GM10248 (cell line): Measurements from ENCODE around the gene XRCC4.
"Not testable (repeated sequence)": the region's sequence is repeated elsewhere in the genome, so short reads cannot be mapped to it uniquely, and the experiment has no call there.

Source experiments
- CTCF ChIA-PET: fragments of 300-600 bp; sonication (Branson Sonifier 250); formaldehyde crosslinking; extraction: SDS; loops from one replicate; lab custom pipeline; 2021; ENCODE audit warnings: antibody characterized with exemption; lab: Yijun Ruan, JAX
- POLR2A ChIA-PET: fragments of 350-650 bp; sonication (Branson Sonifier 250); formaldehyde crosslinking; extraction: SDS; loops from one replicate; lab custom pipeline; 2020; ENCODE audit warnings: antibody characterized with exemption; lab: Yijun Ruan, JAX
- DNase-seq: peaks from one replicate; pipeline ENCODE4 v3.0.0; 2012; ENCODE audit errors: extremely low spot score
- CTCF ChIP-seq: IDR thresholded peaks from 2 replicates; pipeline ENCODE4 v1.5.1; 2012; ENCODE audit warnings: mild to moderate bottlenecking, low read depth; ENCODE audit errors: extremely low read depth, missing control alignments, control extremely low read depth

XRCC4 gene

DNA sequence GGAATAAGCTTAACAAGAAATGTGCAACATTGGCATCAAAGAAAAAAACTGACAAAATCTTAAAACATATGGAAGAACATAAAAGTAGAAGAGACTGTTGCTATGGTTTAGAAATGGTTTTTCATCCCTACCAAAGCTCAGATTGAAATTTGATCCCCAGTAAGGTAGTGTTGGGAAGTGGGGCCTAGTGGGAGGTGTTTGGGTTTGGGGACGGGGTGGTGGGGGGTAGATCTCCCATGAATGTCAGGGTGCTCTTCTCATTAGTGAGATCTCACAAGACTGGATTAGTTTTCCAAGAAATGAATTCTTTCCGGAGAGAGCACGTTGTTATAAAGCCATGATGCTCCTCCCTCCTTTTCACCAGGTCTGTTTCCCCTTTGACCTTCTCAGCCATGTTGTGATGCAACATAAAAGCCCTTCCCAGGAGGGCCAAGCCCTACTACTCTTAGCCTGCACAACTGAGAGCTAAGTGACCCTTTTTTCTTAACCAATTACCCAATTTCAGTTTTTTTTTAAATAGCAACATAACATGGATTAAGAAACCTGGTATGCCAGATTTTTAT lies 10.7 kb upstream of the XRCC4 start:
- ChIA-PET CTCF (interaction anchor here (1.0 kb wide), 1 partner anchor 10 kb away, joined by 3 read pairs; no protein-coding TSS in a partner anchor), POLR2A (interaction anchor here (0.7 kb wide), 1 partner anchor 533 kb away, joined by 7 read pairs; no protein-coding TSS in a partner anchor)
- no peak for DNase-seq
- TF ChIP-seq CTCF: no peak

DNA sequence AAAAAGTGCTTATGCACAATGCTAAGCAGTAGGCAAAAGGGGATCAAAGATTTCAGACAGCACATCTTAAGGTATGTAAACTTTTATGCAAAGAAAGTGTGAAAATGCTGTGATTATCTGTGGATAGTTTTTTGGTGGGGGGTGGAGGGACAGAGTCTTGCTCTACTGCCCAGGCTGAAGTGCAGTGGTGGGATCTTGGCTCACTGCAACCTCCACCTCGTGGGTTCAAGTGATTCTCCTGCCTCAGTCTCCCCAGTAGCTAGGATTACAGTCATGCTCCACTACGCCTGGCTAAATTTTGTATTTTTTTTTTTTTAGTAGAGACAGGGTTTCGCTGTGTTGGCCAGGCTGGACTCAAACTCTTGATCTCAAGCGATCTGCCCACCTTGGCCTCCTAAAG lies 10.0 kb upstream of the XRCC4 start:
- CTCF ChIA-PET, POLR2A ChIA-PET: not testable (repeated sequence)

DNA sequence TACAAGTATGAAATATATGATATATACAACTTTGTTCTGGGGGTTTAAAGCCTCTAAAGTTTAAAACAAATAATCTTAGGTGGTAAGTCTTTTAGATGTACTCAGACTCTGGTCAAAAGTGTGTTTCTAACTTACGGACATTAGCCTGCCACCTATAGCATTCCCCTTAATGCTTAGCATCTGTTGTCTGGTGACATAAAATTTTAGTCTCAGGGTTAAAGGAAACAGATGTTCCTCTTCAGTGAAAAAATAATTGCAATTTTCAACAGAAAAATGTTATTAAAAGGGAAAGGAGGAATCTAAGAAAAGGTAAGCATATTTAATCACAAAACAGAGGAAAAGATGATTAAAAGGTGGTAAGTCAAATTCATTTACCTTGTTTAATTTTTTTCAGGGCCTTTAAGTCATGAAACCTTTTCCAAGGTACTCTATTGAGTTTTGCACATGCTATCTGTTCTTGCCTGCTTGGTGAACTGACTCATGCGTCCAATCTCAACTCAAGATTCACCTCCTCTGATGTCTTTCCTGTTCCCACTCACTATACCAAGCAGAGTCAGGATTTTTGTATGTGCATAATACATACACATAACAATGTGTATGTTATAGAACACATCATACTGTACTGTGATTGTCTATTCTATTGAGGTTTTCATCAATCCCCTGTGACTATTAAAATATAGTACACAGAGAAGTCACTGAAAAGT lies 8.1 kb upstream of the XRCC4 start:
- DNase-seq: no peak
- POLR2A ChIA-PET: no interaction called here
- CTCF ChIA-PET: no interaction called here
- TF ChIP-seq CTCF: no peak

More for the DNA sequence above, 10.0 kb upstream of the XRCC4 start:
- not testable (repeated sequence) for DNase-seq

DNA sequence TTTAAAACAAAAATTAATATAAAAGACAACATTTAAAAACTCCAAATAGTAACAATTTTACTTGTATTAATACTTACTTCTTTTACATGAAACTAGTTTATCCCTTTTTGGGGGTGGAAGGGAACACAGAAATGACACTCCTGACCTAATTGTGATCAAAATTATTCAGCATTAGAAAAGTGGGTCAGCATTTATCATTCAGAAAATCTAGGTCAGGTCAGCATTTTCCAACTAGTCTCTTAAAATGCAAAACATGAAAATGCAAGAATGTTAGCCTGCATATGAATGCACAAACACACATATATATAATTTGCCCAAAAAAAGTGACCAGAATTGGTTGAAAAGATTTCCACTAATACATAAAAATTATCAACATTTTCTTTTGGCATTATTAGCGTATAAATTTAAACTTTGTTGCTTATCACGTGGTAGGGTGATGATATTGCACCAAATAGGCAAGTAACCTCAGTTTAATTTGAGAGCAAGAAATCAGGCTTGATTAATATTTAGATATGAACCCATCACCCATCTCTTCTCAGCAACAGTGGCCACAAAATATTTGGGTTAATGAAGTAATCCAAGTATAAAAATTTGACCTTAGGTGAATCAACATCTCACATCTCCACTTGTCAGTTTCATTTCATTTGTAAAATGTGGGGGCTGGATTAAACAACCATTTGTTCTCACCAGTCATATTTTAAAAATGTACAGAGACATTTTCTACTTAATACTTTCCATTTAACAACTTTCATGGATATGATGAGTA lies 5.9 kb upstream of the XRCC4 start:
- no peak for TF ChIP-seq CTCF
- POLR2A ChIA-PET: no interaction called here
- DNase-seq: no peak
- CTCF ChIA-PET: no interaction called here

DNA sequence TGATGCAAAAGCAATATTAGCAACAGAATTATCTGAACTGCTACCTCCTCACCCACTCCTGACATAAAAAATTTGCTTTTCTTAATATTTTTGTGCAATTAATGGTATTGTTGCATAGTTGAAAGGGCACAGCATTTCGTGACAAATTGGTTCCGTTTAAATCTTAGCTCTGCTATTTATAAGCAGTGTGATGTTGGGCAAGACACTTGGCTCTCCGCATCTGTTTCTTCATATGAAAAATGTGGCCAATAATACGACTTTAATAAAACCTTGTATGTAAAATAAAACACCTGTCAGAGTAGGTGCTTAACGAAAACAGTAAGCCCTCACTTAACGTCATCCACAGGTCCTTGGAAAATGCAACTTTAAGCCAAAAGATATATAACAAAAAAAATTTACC lies 4.4 kb upstream of the XRCC4 start:
- no peak for TF ChIP-seq CTCF
- POLR2A ChIA-PET: no interaction called here
- DNase-seq: no peak
- CTCF ChIA-PET: no interaction called here

GRCh38 chr5:83077662-83078261 lies 415 bp downstream of the XRCC4 start:
- TF ChIP-seq CTCF: no peak
- ChIA-PET POLR2A (interaction anchor here (0.6 kb wide), 1 partner anchor 266 kb away, joined by 4 read pairs; no protein-coding TSS in a partner anchor), CTCF (interaction anchor here (0.8 to 2.4 kb wide), 3 partner anchors 12 to 17 kb away, joined by 3 to 7 read pairs (median 4); no protein-coding TSS in a partner anchor)
- no peak for DNase-seq
